ENCODE measurements around the gene P2RY11. TPM values are rescaled to one million over a fixed set of nuclear protein-coding genes. Genes with fewer than 3 reads are reported as not detected.

P2RY11 gene
- total and polyA plus RNA-seq, 12 donors, result 0.77 to 21.5 (median 6.5) TPM

DNA sequence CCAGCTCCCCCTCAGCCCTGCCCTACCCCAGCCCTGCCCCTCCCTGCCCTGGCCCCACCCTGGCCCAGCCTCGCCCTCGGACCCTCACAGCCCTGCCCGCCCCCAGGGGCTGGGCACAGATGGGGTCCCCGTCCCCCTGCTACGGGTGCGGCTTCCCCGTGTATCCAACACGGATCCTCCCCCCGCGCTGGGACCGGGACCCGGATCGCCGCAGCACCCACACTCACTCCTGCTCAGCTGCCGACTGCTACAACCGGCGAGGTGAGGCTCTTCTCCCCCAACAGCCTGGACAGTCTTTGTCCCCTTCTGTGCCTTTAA lies 20.2 kb upstream of the P2RY11 start:
- Histone ChIP-seq H3K27me3 (no peaks in the 10 kb centered on the region), H3K4me3 (no peak overlapping the region), H3K36me3 (replicated peaks in 1 of 2) (peaks cover 0 to 35% of the 10 kb centered on the region in 2 donors), H3K4me1 (replicated peaks in 1 of 2) (peaks cover 9 to 14% of the 10 kb centered on the region in 2 donors), H3K9me3 (replicated peaks in 1 of 3) (no peaks in the 10 kb centered on the region), H3K27ac (no peak overlapping the region)
- WGBS, 4 donors, result 92 to 98% (median 95%) methylated on average over 5 to 17 of the region's 17 CpGs
- intact Hi-C loops (cut with DNase I), result no loop called here
- TF ChIP-seq, protein P1, sequence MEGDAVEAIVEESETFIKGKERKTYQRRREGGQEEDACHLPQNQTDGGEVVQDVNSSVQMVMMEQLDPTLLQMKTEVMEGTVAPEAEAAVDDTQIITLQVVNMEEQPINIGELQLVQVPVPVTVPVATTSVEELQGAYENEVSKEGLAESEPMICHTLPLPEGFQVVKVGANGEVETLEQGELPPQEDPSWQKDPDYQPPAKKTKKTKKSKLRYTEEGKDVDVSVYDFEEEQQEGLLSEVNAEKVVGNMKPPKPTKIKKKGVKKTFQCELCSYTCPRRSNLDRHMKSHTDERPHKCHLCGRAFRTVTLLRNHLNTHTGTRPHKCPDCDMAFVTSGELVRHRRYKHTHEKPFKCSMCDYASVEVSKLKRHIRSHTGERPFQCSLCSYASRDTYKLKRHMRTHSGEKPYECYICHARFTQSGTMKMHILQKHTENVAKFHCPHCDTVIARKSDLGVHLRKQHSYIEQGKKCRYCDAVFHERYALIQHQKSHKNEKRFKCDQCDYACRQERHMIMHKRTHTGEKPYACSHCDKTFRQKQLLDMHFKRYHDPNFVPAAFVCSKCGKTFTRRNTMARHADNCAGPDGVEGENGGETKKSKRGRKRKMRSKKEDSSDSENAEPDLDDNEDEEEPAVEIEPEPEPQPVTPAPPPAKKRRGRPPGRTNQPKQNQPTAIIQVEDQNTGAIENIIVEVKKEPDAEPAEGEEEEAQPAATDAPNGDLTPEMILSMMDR (IDR thresholded peaks at IDR 0.05), result no peak
- TF ChIP-seq POLR2A (IDR thresholded peaks at IDR 0.05), result no peak
- DNase-seq, result peak in 1 of 7 donors; percentile 5

GRCh38 chr19:10091895-10092641 lies 19.4 kb upstream of the P2RY11 start:
- Histone ChIP-seq H3K9me3 (replicated peaks in 1 of 3) (no peaks in the 10 kb centered on the region), H3K4me3 (no peak overlapping the region), H3K27me3 (no peaks in the 10 kb centered on the region), H3K36me3 (replicated peaks in 1 of 2) (peaks cover 0 to 35% of the 10 kb centered on the region in 2 donors), H3K27ac (no peak overlapping the region), H3K4me1 (replicated peaks in 1 of 2) (peaks cover 8 to 15% of the 10 kb centered on the region in 2 donors)
- intact Hi-C loops (cut with DNase I), result no loop called here
- DNase-seq, result peak in 3 of 7 donors; percentile 11 to 35 (median 23)
- no peak for TF ChIP-seq POLR2A (IDR thresholded peaks at IDR 0.05)
- TF ChIP-seq, protein P1 (IDR thresholded peaks at IDR 0.05), result no peak
- WGBS, 4 donors, result 71 to 86% (median 79%) methylated on average over 10 to 13 of the region's 13 CpGs

- WGBS, 4 donors, result 93 to 98% (median 94%) methylated on average over 9 of the region's 9 CpGs
- Histone ChIP-seq H3K9me3 (replicated peaks in 1 of 3) (no peaks in the 10 kb centered on the region), H3K36me3 (replicated peaks in 1 of 2) (peaks cover 0 to 35% of the 10 kb centered on the region in 2 donors), H3K27me3 (no peaks in the 10 kb centered on the region), H3K27ac (no peak overlapping the region), H3K4me3 (no peak overlapping the region), H3K4me1 (replicated peaks in 1 of 2) (peaks cover 8 to 13% of the 10 kb centered on the region in 2 donors)
- intact Hi-C loops (cut with DNase I), result no loop called here
- no peak for DNase-seq
- no peak for TF ChIP-seq POLR2A (IDR thresholded peaks at IDR 0.05)
- TF ChIP-seq, protein P1 (IDR thresholded peaks at IDR 0.05), result no peak
These were observed 18.7 kb upstream of the P2RY11 start for GRCh38 chr19:10092648-10093294.

- peaks cover 8 to 13% of the 10 kb centered on the region in 2 donors for H3K4me1 ChIP-seq (replicated peaks in 1 of 2)
- peaks cover 0 to 35% of the 10 kb centered on the region in 2 donors for H3K36me3 ChIP-seq (replicated peaks in 1 of 2)
- DNase-seq, result peak in 4 of 7 donors; percentile 15 to 58 (median 30)
- no peaks in the 10 kb centered on the region for H3K27me3 ChIP-seq
- 85 to 91% (median 89%) methylated on average over 11 to 22 of the region's 22 CpGs for WGBS, 4 donors
- H3K4me3 ChIP-seq, result no peak overlapping the region
- TF ChIP-seq, protein P1 (IDR thresholded peaks at IDR 0.05), result no peak
- no peak for TF ChIP-seq POLR2A (IDR thresholded peaks at IDR 0.05)
- intact Hi-C loops (cut with DNase I), result no loop called here
- H3K9me3 ChIP-seq (replicated peaks in 1 of 3), result no peaks in the 10 kb centered on the region
- no peak overlapping the region for H3K27ac ChIP-seq
These were observed 18.0 kb upstream of the P2RY11 start for GRCh38 chr19:10093295-10094186.
